MM.1S (cell line): ENCODE results near the gene NSUN3.

Source experiments
- DNase-seq: peaks from one replicate; pipeline ENCODE4 v3.0.0-alpha.2; 2015
- H2AFZ ChIP-seq: fragments of 300-600 bp; sonication (generic); 2 replicates; pipeline ENCODE4 v1.6.0; 2016; ENCODE audit warnings: antibody characterized with exemption, low read length
- H3F3A ChIP-seq: fragments of 300-600 bp; sonication (generic); 2 replicates; pipeline ENCODE4 v1.6.1; 2016; ENCODE audit warnings: mild to moderate bottlenecking, antibody characterized with exemption, low read length, moderate library complexity, mixed read lengths; ENCODE audit not compliant: insufficient read depth
- H3K27ac ChIP-seq: fragments of 300-600 bp; sonication (generic); 2 replicates; pipeline ENCODE4 v1.5.1; 2016; ENCODE audit warnings: mild to moderate bottlenecking, low read length
- H3K27me3 ChIP-seq: fragments of 300-600 bp; sonication (generic); replicated peaks from 2 replicates; pipeline ENCODE4 v1.6.0; 2016; ENCODE audit warnings: low read length; ENCODE audit not compliant: insufficient read depth
- H3K36me3 ChIP-seq: fragments of 300-600 bp; sonication (generic); replicated peaks from 2 replicates; pipeline ENCODE4 v1.6.1; 2016; ENCODE audit warnings: mild to moderate bottlenecking, low read length, mixed read lengths; ENCODE audit not compliant: insufficient read depth
- H3K4me1 ChIP-seq: fragments of 300-600 bp; sonication (generic); 2 replicates; pipeline ENCODE4 v1.6.1; 2016; ENCODE audit warnings: low read length, mixed read lengths
- H3K4me2 ChIP-seq: fragments of 300-600 bp; sonication (generic); 2 replicates; pipeline ENCODE4 v1.6.0; 2016; ENCODE audit warnings: low read depth, low read length
- H3K4me3 ChIP-seq: fragments of 300-600 bp; sonication (generic); 2 replicates; pipeline ENCODE4 v1.5.1; 2016; ENCODE audit warnings: low read length, mixed read lengths
- H3K79me2 ChIP-seq: fragments of 300-600 bp; sonication (generic); 2 replicates; pipeline ENCODE4 v1.6.1; 2016; ENCODE audit warnings: mixed run types, low read length, mixed read lengths
- H3K9ac ChIP-seq: fragments of 300-600 bp; sonication (generic); 2 replicates; pipeline ENCODE4 v1.6.1; 2016; ENCODE audit warnings: low read length, mixed read lengths
- H3K9me2 ChIP-seq: fragments of 300-600 bp; sonication (generic); replicated peaks from 2 replicates; pipeline ENCODE4 v1.6.1; 2016; ENCODE audit warnings: mild to moderate bottlenecking, low read length, mixed read lengths; ENCODE audit not compliant: insufficient read depth
- H3K9me3 ChIP-seq: fragments of 300-600 bp; sonication (generic); replicated peaks from 2 replicates; pipeline ENCODE4 v1.6.1; 2016; ENCODE audit warnings: mild to moderate bottlenecking, low read length, mixed read lengths; ENCODE audit not compliant: insufficient read depth
- H4K20me1 ChIP-seq: fragments of 300-600 bp; sonication (generic); 2 replicates; pipeline ENCODE4 v1.6.1; 2016; ENCODE audit warnings: mild to moderate bottlenecking, low read length, moderate library complexity, mixed read lengths; ENCODE audit not compliant: insufficient read depth
- EZH2 ChIP-seq: fragments of 300-600 bp; sonication (generic); optimal IDR thresholded peaks from 2 replicates; pipeline ENCODE3; 2017; ENCODE audit warnings: low read depth, mild to moderate bottlenecking, antibody characterized with exemption, low read length, mixed read lengths
- EZH2phosphoT487 ChIP-seq: fragments of 300-600 bp; sonication (generic); IDR thresholded peaks from 2 replicates; pipeline ENCODE4 v1.6.1; 2018; ENCODE audit warnings: antibody characterized with exemption, low read length
- TF ChIP-seq, protein P1 (sequence below): fragments of 300-600 bp; sonication (generic); IDR thresholded peaks from 2 replicates; pipeline ENCODE4 v1.5.1; 2016; ENCODE audit warnings: antibody characterized with exemption, low read length, mixed read lengths

Gene NSUN3

DNA sequence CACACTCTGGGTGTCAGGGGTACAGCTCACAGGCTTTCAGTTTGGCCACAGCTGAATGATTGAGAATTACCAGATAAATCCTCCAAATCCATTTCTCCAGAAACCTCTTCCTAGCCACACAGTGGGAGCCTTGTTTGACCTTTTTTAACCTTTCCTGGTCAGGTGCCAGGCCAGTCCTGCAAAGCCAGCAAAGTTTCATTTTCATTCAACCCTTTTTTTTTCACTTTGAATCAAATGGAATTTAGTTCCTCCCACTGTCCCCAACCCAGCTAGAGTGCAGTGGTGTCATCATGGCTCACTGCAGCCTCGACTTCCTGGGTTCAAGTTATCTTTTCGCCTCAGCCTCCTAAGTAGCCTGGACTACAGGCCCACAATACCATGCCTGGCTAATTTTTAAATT lies 67.8 kb downstream of the NSUN3 start:
- H3K36me3 ChIP-seq, result no peaks in the 10 kb centered on the region
- DNase-seq, result no peak
- H3K9ac ChIP-seq, result no peak overlapping the region

DNA sequence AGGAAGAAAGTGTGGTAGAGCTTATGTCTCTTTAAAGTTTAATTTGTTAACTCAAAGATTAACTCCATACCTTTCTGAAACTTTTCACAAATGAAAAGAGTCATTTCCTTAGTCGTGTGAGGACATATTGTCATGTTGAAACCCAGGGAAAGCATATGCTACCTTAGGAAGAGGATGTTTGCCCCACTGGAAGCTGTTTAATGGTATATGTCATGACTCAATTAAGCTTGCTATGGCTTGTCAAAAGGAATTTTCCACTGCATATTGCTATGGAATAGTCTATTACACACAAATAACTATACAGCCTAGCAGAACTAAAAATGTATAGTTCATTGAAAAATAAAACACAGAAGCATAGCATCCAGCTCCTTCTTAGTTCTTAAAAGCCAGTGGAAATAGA lies 69.9 kb downstream of the NSUN3 start:
- Histone ChIP-seq H2AFZ (no peak overlapping the region), H3F3A (no peaks in the 10 kb centered on the region), H3K9me3 (no peaks in the 10 kb centered on the region), H3K4me3 (no peak overlapping the region), H3K4me1 (peaks cover 7% of the 10 kb centered on the region), H3K4me2 (no peak overlapping the region), H3K9me2 (no peaks in the 10 kb centered on the region), H3K27ac (no peak overlapping the region), H4K20me1 (no peaks in the 10 kb centered on the region), H3K36me3 (no peaks in the 10 kb centered on the region), H3K27me3 (no peaks in the 10 kb centered on the region), H3K79me2 (no peaks in the 10 kb centered on the region), H3K9ac (no peak overlapping the region)
- DNase-seq, result no peak
- TF ChIP-seq, protein P1, sequence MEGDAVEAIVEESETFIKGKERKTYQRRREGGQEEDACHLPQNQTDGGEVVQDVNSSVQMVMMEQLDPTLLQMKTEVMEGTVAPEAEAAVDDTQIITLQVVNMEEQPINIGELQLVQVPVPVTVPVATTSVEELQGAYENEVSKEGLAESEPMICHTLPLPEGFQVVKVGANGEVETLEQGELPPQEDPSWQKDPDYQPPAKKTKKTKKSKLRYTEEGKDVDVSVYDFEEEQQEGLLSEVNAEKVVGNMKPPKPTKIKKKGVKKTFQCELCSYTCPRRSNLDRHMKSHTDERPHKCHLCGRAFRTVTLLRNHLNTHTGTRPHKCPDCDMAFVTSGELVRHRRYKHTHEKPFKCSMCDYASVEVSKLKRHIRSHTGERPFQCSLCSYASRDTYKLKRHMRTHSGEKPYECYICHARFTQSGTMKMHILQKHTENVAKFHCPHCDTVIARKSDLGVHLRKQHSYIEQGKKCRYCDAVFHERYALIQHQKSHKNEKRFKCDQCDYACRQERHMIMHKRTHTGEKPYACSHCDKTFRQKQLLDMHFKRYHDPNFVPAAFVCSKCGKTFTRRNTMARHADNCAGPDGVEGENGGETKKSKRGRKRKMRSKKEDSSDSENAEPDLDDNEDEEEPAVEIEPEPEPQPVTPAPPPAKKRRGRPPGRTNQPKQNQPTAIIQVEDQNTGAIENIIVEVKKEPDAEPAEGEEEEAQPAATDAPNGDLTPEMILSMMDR, result no peak
- no peak for TF ChIP-seq EZH2phosphoT487
- TF ChIP-seq EZH2, result no peak

More for the DNA sequence above, 67.8 kb downstream of the NSUN3 start:
- H3F3A ChIP-seq, result no peaks in the 10 kb centered on the region
- no peaks in the 10 kb centered on the region for H3K9me2 ChIP-seq
- H3K27ac ChIP-seq, result no peak overlapping the region
- no peak for TF ChIP-seq EZH2phosphoT487
- TF ChIP-seq, protein P1, result no peak
- no peak for TF ChIP-seq EZH2
- H3K27me3 ChIP-seq, result no peaks in the 10 kb centered on the region
- peaks cover 7% of the 10 kb centered on the region for H3K4me1 ChIP-seq
- no peaks in the 10 kb centered on the region for H3K79me2 ChIP-seq
- H3K9me3 ChIP-seq, result no peaks in the 10 kb centered on the region
- H2AFZ ChIP-seq, result no peak overlapping the region
- no peak overlapping the region for H3K4me2 ChIP-seq
- no peak overlapping the region for H3K4me3 ChIP-seq
- no peaks in the 10 kb centered on the region for H4K20me1 ChIP-seq

DNA sequence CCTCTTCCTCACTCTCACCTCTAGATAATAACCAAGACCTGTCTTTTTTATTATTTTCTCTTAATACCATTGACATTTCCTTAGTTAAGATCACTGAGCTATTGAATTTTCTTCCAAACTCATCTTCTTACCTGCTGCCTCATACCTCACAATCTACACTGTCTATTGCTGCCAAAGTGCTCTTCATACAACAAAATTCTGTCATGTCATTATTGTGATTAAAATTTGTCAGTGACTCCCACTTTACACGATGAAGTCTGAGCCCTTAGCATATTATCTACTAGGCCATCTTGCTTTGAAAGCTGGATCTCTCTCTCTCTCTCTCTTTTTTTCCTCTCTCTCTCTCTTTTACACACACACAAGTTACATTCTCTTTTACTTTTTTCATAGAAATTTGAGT lies 73.3 kb downstream of the NSUN3 start:
- no peak overlapping the region for H2AFZ ChIP-seq
- no peaks in the 10 kb centered on the region for H3K9me2 ChIP-seq
- H3K4me1 ChIP-seq, result no peaks in the 10 kb centered on the region
- DNase-seq, result no peak
- TF ChIP-seq EZH2 (no peak), EZH2phosphoT487 (no peak)
- TF ChIP-seq, protein P1, result no peak
- H3K9me3 ChIP-seq, result no peaks in the 10 kb centered on the region
- H3K9ac ChIP-seq, result no peak overlapping the region
- no peak overlapping the region for H3K27ac ChIP-seq
- H3K4me2 ChIP-seq, result no peak overlapping the region
- no peaks in the 10 kb centered on the region for H3K36me3 ChIP-seq
- H3K27me3 ChIP-seq, result no peaks in the 10 kb centered on the region
- no peaks in the 10 kb centered on the region for H4K20me1 ChIP-seq
- H3K79me2 ChIP-seq, result no peaks in the 10 kb centered on the region
- H3K4me3 ChIP-seq, result no peak overlapping the region
- no peaks in the 10 kb centered on the region for H3F3A ChIP-seq
